NOMO-1 treated with DMSO at 0.1 percent for 48 hours (cell line): ENCODE data around the gene SNRNP48.
A peak's percentile ranks its signal among the peaks of the same experiment; 100 is the strongest.

Source experiments
- DNase-seq: peaks from one replicate; lab custom pipeline; 2025; ENCODE audit not compliant: unreplicated experiment; lab: John Stamatoyannopoulos, UW

SNRNP48 gene

DNA sequence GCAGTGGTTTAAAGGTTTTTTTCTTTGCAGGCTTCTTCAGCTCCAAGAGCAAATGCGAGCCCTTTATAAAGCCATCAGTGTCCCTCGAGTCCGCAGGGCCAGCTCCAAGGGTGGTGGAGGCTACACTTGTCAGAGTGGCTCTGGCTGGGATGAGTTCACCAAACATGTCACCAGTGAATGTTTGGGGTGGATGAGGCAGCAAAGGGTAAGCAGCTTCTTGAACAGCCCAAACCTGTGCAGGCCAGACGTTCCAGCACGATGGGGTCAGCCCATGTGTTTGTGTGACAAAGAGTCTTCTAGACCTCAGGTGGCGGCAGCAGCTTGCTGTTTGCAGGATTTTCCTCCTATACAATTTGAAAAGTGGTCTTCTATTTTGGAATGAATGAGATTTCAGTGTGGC is 30.8 kb upstream of the SNRNP48 start:
- DNase-seq: no peak

DNA sequence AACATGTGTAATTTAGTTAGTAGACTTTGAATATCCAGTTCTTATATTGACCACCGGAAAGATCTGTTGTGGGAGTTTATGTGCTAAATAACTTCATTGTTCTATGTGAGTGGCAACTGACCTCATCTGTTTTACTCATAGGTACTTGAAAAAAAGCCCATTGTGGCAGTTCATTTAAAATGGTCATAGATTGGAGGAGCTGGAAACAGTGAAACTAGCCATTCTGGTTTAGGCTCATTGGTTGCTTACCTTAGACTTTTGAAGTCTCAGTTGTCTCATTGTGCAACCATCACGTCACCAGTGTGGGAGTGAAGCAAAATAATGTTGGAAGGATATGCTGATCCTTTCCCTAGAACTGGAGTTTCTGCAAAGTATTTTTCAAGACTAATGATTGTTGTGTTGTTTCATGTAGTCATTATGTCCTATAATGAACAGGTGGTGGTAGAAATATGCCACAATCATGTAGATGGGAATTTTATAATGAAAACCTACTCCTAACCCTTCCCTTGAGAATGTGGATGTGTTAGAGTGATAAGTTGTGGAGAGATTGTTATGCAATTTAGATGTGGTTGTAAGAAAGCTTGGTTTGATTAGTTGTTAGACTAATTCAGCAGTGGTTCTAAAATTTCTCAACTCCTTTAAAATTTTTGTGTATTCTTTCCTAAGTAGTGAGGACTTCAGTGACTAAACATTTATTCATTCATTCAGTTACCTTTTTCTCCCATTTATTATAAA is 30.2 kb upstream of the SNRNP48 start:
- DNase-seq: no peak

DNA sequence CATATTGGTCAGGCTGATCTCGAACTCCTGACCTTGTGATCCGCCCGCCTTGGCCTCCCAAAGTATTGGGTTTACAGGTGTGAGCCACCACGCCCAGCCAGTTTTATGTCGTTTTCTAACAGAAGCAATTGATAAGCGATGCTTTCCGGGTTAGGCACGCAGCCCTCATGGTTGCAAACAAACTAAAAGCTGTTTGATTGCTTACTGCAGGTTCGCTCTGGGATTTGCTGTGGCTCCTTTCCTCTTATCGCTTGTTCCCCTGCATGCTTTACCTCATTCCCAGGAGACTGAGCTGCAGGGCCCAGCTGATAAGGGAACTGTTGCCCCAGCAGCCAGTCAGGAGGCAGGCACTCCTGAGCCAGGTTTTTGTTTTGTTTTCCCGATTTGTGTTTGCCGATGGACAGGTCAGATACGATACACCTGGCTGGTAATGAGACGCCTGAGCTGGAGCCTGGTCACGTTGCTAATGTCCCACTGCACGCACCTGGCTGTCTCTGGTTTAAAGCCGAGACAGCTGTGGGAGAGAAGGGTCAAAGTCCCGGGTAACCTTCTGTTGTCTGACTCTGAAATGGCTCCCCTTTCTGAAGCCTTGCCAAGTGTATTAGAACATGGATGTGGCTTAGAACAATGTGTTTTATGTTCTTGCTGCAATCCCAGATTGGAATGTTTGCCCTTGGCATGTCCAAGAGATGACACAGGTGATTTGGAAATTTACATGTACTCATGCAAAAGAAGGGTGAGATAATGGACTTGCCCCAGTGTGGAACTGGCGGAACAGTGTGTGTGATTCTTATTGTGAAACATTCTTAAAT is 28.6 kb upstream of the SNRNP48 start:
- no peak for DNase-seq

DNA sequence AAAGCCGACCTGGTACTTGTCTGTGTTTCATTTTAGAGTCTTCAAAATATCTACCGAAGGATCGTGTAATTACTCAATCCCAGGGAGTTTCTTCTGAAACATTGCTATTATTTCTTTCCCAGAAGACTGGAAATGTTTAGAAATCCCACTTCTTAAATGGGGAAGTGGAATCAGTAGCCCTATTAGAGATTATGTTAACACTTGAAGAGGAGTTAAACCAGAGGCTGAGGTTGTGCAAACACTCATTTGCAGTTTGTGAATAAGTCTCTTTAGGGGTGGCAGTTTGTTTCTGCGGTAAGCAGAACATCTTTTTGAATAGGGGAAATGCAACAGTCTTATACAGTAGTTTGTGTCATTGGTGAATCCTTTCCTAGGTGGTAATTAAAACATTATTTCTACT is 27.2 kb upstream of the SNRNP48 start:
- DNase-seq: peak; percentile 81

DNA sequence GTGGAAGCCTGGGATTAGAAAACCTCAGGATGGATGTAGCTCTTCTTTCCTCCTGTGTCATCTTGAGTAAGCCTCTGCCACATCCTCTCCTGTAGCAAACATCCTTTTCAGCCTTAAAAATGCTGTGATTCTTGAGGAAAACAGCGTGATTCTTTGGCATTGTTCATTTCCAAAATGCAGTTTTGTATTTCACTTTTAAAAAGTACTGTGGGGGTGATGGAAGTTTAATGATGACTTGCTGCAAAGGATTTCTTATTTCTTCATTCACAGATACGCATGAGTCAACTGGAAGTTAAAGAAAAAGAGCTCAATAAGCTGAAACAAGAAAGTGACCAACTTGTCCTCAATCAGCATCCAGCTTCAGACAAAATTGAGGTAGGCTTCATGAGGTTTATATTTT is 23.9 kb upstream of the SNRNP48 start:
- DNase-seq: no peak

DNA sequence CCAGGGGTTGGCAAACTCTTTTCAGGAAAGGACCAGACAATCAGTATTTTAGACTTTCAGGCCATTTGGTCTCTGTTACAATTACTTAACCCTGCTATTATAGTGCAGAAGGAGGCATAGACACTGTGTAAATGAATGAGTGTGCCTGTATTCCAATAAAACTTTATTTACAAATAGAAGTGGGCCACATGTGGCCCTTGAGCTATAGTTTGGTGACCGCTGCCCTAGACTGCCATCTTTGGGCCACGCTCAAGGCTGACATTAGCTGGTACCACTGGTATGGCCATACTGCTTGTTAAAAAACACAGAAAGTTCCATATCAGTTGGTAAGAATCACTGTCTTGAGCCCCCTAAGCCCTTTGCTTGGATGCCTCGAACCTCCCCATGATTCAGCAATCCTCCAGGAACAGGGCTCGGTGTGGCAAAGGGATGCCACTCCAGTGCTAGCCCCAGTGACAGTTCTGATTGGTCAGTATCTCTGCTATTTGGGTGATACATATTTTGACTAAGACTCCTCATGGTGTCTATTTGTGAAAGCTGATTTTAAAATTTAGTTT is 23.3 kb upstream of the SNRNP48 start:
- DNase-seq: no peak

DNA sequence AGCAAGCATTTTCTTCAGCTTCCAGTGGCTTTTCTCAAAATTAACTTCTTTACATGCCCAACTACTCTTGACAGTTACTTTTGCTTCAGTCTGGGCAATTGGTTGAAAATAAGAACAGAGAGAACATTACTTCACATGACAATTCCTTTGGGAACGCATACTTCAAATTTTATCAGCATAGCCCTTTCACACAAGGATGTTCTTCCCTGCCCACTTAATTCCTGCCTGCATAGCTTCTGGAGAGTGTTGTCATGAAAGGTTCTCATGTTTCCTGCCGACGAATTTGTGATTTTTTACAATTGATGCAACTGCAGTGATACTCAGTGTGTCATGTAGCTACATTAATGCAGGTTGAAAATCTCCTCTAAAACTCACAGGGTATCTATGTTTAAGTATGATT is 22.0 kb upstream of the SNRNP48 start:
- no peak for DNase-seq

DNA sequence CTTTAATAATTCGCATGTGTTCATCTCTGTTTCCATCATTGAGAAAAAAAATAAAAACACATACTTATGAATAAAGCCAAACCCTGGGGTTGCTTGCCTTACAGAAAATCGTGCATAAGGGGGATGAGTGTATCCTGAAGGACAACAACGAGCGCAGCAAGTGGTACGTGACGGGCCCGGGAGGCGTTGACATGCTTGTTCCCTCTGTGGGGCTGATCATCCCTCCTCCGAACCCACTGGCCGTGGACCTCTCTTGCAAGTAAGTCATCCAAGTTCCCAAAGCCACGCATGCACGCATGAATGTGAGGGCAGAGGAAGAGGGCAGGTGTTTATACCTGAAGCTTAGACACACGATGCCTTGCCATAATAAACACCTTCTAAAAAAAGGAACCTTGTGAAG is 20.9 kb upstream of the SNRNP48 start:
- DNase-seq: no peak

DNA sequence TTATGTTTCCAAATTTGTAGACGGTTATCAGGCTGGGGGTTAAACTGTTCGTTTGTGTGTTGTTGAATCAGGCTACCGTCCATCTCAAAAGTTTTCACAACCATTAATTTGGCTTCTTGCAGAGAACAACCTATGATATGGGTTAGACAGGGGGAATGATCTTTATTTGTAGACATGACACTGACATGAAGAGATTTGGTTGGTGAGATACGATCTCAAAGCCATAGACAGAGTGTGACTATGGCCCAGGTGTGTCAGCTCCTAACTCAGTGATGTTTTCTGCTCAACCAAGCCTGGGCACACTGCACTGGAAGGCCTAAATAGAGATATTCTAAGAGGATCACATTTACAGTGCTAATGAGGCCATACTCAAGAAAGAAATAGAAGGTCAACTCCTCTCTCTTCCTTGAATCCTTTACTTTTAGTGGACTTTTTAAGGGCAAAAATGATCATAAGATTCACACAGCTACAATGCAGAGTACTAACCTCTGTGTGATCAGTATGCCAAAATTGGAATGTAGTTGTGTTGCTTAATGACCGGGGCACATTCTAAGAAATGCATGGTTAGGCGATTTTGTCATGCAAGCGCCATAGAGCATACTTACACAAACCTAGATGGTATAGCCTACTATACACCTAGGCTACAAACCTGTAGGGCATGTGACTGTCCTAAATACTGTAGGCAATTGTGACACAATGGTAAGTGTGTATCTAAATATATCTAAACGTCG is 17.6 kb upstream of the SNRNP48 start:
- DNase-seq: no peak

DNA sequence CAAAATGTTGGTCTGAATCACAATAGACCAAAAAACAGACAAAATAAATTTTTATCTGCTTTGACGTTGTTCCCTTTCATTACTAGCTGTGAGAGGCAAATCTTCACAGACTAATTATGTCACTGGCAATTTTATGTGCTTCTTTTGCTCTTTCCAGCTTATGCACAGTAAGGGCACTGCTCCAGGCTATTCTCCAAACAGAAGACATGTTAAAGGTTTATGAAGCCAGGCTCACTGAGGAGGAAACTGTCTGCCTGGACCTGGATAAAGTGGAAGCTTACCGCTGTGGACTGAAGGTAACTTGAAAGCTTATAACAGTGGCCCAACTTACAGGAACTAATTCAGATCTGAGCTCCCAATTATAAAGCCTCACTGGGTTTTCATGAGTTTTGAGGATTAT is 15.5 kb upstream of the SNRNP48 start:
- DNase-seq: no peak

DNA sequence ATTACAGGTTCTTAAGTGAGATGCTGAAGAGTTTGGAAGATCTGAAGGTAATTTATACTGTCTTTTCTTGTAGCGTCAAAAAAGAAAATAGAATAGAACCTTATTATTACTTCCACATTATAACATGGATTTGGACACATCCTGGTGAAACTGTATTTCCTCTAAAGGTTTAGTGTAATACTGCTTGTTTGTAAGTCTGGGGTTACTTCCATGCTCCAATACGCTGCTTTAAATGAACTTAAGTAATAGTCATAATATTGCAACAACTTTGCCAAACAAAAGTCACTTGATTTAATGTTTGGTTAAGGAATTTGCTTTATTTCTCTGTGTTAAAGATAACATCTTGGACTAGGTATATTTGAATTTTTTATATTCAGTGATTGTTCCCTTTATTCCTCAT is 11.5 kb upstream of the SNRNP48 start:
- no peak for DNase-seq

DNA sequence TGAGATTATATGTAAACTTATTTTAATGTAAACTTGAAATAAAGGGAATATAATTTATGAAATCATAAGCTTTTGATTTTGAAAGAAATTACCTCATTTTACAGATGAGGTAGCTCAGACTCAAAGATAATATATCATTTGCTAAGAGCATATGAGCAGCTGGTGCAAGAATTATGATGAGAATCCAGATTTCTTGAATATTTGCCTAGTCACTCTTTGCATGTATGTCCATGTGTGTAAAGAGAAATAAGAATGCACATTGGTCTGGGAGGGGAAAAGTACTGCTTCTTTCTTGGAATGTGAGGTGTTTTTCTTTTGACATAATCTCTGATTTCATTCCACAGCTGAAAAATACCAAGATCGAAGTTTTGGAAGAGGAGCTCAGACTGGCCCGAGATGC is 11.1 kb upstream of the SNRNP48 start:
- DNase-seq: no peak

DNA sequence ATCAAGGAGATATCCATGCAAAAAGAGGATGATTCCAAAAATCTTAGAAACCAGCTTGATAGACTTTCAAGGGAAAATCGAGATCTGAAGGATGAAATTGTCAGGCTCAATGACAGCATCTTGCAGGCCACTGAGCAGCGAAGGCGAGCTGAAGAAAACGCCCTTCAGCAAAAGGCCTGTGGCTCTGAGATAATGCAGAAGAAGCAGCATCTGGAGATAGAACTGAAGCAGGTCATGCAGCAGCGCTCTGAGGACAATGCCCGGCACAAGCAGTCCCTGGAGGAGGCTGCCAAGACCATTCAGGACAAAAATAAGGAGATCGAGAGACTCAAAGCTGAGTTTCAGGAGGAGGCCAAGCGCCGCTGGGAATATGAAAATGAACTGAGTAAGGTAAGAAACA is 10.1 kb upstream of the SNRNP48 start:
- DNase-seq: no peak

DNA sequence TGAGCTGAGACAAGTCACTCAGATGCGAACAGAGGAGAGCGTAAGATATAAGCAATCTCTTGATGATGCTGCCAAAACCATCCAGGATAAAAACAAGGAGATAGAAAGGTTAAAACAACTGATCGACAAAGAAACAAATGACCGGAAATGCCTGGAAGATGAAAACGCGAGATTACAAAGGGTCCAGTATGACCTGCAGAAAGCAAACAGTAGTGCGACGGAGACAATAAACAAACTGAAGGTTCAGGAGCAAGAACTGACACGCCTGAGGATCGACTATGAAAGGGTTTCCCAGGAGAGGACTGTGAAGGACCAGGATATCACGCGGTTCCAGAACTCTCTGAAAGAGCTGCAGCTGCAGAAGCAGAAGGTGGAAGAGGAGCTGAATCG is 9.5 kb upstream of the SNRNP48 start:
- DNase-seq: no peak

DNA sequence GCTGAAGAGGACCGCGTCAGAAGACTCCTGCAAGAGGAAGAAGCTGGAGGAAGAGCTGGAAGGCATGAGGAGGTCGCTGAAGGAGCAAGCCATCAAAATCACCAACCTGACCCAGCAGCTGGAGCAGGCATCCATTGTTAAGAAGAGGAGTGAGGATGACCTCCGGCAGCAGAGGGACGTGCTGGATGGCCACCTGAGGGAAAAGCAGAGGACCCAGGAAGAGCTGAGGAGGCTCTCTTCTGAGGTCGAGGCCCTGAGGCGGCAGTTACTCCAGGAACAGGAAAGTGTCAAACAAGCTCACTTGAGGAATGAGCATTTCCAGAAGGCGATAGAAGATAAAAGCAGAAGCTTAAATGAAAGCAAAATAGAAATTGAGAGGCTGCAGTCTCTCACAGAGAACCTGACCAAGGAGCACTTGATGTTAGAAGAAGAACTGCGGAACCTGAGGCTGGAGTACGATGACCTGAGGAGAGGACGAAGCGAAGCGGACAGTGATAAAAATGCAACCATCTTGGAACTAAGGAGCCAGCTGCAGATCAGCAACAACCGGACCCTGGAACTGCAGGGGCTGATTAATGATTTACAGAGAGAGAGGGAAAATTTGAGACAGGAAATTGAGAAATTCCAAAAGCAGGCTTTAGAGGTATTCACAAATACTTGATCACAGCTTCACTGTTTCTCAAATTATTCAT is 8.9 kb upstream of the SNRNP48 start:
- no peak for DNase-seq

DNA sequence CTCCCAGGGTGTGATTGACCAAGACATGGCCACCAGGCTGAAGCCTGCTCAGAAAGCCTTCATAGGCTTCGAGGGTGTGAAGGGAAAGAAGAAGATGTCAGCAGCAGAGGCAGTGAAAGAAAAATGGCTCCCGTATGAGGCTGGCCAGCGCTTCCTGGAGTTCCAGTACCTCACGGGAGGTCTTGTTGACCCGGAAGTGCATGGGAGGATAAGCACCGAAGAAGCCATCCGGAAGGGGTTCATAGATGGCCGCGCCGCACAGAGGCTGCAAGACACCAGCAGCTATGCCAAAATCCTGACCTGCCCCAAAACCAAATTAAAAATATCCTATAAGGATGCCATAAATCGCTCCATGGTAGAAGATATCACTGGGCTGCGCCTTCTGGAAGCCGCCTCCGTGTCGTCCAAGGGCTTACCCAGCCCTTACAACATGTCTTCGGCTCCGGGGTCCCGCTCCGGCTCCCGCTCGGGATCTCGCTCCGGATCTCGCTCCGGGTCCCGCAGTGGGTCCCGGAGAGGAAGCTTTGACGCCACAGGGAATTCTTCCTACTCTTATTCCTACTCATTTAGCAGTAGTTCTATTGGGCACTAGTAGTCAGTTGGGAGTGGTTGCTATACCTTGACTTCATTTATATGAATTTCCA is 4.6 kb upstream of the SNRNP48 start:
- DNase-seq: no peak

DNA sequence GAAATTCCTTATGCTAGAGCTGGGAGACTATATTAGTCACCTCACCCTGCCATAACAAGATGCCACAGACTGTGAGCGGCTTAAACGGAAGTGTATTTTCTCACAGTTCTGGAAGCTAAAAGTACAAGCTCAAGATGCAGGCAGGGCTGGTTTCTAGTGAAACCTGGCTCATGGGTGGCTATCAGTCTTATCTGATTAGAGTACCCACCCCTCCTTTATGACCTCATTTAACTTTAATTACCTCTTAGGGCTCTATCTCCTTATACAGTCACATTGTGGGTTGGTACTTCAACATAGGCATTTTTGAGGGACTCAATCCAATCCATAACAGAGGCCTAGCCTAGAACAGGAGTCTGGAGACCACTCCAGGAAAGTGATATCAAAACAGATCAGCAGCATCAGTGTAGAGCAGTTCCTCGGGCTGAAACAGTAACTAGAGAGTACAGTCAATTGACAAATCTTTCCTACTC is 2.3 kb upstream of the SNRNP48 start:
- no peak for DNase-seq

DNA sequence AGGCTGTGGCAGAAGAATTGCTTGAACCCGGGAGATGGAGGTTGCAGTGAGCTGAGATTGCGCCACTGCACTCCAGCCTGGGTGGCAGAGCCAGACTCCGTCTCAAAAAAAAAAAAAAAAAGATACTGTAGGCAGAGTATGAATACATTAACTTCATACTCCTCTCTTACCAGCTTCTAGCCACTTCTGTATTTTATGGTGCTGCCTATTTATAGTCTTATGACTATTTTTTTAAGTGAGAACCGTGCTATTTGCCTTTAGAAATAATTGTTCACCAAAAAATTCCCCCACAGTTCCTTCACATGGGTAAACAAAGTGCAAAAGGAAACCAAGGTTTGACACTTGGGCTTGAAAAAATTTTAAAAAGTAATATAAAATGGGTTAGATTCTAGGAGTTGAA is 1.5 kb upstream of the SNRNP48 start:
- peak; percentile 73 for DNase-seq

DNA sequence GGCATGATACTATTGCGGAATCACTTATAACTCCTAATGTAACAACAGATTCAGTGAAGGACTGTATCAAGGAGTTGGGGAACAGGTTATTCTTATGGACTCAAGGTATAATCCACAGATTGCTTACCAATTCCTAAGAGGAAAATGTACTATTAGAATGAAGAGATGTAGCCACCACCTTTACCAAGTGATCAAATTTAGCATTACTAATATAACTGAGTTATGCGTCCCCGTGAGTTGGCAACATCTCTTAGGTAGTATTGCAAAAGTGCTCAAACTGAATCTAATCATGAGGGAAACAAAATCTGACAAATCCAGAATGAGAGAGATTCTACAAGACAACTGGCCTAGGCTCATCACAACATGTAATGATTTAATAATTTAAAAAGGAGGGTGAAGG is 777 bp upstream of the SNRNP48 start:
- DNase-seq: peak; percentile 10

DNA sequence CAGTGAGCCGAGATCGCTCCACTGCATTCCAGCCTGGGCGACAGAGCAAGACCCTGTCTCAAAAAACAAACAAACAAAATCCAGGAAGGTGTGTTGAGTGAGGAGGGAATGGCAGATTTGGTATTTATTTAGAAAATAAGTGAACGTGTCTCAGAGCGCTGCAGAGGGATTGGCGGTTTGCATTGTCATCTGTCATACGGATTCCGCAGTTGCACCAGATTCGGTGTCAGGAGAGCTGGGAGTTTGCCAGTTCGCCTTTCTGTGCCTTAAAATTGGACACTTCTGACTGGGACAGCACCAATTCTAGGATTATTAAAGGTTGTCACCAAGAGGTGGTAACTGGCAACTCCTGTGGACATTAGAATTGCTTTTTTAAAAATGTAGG is 912 bp downstream of the SNRNP48 start:
- DNase-seq: peak; percentile 38

DNA sequence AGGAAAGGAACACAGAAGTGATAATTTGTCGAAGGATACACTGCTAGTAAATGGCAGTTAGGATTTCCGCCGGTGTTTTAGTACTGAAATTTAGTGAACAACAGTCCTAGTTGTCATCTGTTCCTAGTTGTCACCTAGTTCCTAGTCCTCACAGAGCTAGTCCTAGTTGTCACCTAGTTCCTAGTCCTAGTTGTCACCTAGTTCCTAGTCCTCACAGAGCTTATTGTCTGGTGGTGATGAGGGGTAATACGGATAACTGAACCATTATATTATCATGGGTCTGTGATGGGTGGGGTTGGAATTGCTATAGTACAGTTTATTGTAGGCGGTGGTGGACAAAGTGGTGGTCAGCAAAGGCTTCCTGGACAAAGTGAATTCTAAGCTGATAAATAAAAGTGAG is 1.8 kb downstream of the SNRNP48 start:
- no peak for DNase-seq
